Measurements from ENCODE around the gene BICC1. TPM values are rescaled to one million over a fixed set of nuclear protein-coding genes. Genes with fewer than 3 reads are reported as not detected.

The BICC1 gene
- total RNA-seq, 1 donor from 2014 or later = 0.12 TPM

- no peak overlapping the region for H3K4me3 Mint-ChIP-seq (ENCODE audit: unreplicated experiment)
- no peaks in the 10 kb centered on the region for H3K27me3 Mint-ChIP-seq (ENCODE audit: unreplicated experiment)
- no peaks in the 10 kb centered on the region for H3K4me1 Mint-ChIP-seq (ENCODE audit: low read depth, unreplicated experiment)
- no peak for TF ChIP-seq CTCF (IDR thresholded peaks at IDR 0.05; ENCODE audit: partially characterized antibody, unreplicated experiment)
- no peaks in the 10 kb centered on the region for H3K9me3 Mint-ChIP-seq (ENCODE audit: unreplicated experiment)
- H3K27ac Mint-ChIP-seq (ENCODE audit: unreplicated experiment) = no peak overlapping the region
- no peak for DNase-seq
- H3K36me3 Mint-ChIP-seq (ENCODE audit: unreplicated experiment) = no peaks in the 10 kb centered on the region
These were observed 181.2 kb downstream of the BICC1 start for GRCh38 chr10:58693919-58694318.

- H3K27me3 Mint-ChIP-seq (ENCODE audit: unreplicated experiment) = no peaks in the 10 kb centered on the region
- H3K27ac Mint-ChIP-seq (ENCODE audit: unreplicated experiment) = no peak overlapping the region
- no peak for TF ChIP-seq CTCF (IDR thresholded peaks at IDR 0.05; ENCODE audit: partially characterized antibody, unreplicated experiment)
- no peaks in the 10 kb centered on the region for H3K9me3 Mint-ChIP-seq (ENCODE audit: unreplicated experiment)
- H3K4me1 Mint-ChIP-seq (ENCODE audit: low read depth, unreplicated experiment) = no peaks in the 10 kb centered on the region
- no peak for DNase-seq
- no peaks in the 10 kb centered on the region for H3K36me3 Mint-ChIP-seq (ENCODE audit: unreplicated experiment)
- no peak overlapping the region for H3K4me3 Mint-ChIP-seq (ENCODE audit: unreplicated experiment)
These were observed 182.3 kb downstream of the BICC1 start for GRCh38 chr10:58695022-58695421.

GRCh38 chr10:58696736-58697135, 184.1 kb downstream of the BICC1 start:
- Mint-ChIP-seq H3K4me1 (ENCODE audit: low read depth, unreplicated experiment) (no peaks in the 10 kb centered on the region), H3K36me3 (ENCODE audit: unreplicated experiment) (no peaks in the 10 kb centered on the region), H3K27me3 (ENCODE audit: unreplicated experiment) (no peaks in the 10 kb centered on the region), H3K27ac (ENCODE audit: unreplicated experiment) (no peak overlapping the region), H3K9me3 (ENCODE audit: unreplicated experiment) (no peaks in the 10 kb centered on the region), H3K4me3 (ENCODE audit: unreplicated experiment) (no peak overlapping the region)
- TF ChIP-seq CTCF (IDR thresholded peaks at IDR 0.05; ENCODE audit: partially characterized antibody, unreplicated experiment) = no peak
- DNase-seq = no peak

GRCh38 chr10:58697691-58698090, 185.0 kb downstream of the BICC1 start:
- no peak overlapping the region for H3K27ac Mint-ChIP-seq (ENCODE audit: unreplicated experiment)
- no peaks in the 10 kb centered on the region for H3K9me3 Mint-ChIP-seq (ENCODE audit: unreplicated experiment)
- no peak overlapping the region for H3K4me3 Mint-ChIP-seq (ENCODE audit: unreplicated experiment)
- no peak for TF ChIP-seq CTCF (IDR thresholded peaks at IDR 0.05; ENCODE audit: partially characterized antibody, unreplicated experiment)
- no peaks in the 10 kb centered on the region for H3K36me3 Mint-ChIP-seq (ENCODE audit: unreplicated experiment)
- no peaks in the 10 kb centered on the region for H3K27me3 Mint-ChIP-seq (ENCODE audit: unreplicated experiment)
- no peak for DNase-seq
- no peaks in the 10 kb centered on the region for H3K4me1 Mint-ChIP-seq (ENCODE audit: low read depth, unreplicated experiment)

GRCh38 chr10:58698777-58699356, 186.2 kb downstream of the BICC1 start:
- no peaks in the 10 kb centered on the region for H3K27me3 Mint-ChIP-seq (ENCODE audit: unreplicated experiment)
- no peak overlapping the region for H3K4me3 Mint-ChIP-seq (ENCODE audit: unreplicated experiment)
- DNase-seq = no peak
- no peaks in the 10 kb centered on the region for H3K9me3 Mint-ChIP-seq (ENCODE audit: unreplicated experiment)
- no peak for TF ChIP-seq CTCF (IDR thresholded peaks at IDR 0.05; ENCODE audit: partially characterized antibody, unreplicated experiment)
- H3K4me1 Mint-ChIP-seq (ENCODE audit: low read depth, unreplicated experiment) = no peaks in the 10 kb centered on the region
- no peak overlapping the region for H3K27ac Mint-ChIP-seq (ENCODE audit: unreplicated experiment)
- H3K36me3 Mint-ChIP-seq (ENCODE audit: unreplicated experiment) = no peaks in the 10 kb centered on the region

Measured in glutamatergic neuron (in vitro differentiated cells).